Placental epithelial cell (primary cell): Measurements from ENCODE around the gene DUXB. TPM values are rescaled to one million over a fixed set of nuclear protein-coding genes. Genes with fewer than 3 reads are reported as not detected.

ENCODE experiments used
- small RNA-seq: library from RNA; depleted of rRNA; stranded (forward); fragments of <200 nt; gene quantifications from one replicate; pipeline ENCODE3, GENCODE V24; 2012
- total RNA-seq: library from RNA; depleted of rRNA; stranded (reverse); fragments of >200 nt; gene quantifications from 2 replicates; pipeline ENCODE4 v1.2.3, GENCODE V29; 2012

DUXB gene, protein sequence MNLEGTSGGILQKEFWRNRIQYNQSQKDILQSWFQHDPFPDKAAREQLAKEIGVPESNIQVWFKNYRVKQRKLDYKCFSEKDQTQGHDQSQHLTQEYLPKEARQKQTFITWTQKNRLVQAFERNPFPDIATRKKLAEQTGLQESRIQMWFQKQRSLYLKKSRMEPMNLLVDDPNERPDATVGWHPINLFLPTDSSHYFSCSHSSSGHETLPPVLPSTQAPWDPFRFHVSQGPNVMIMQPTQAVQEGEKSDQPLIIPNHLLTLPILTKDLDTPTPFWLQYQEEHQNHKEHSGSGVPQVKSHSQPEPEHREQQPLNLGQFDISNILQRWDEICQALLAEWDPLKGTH
- not detected in 2 replicates for total RNA-seq

GRCh38 chr16:75701361-75701760, at the start of gene DUXB:
DUXB (minus strand) TSS chr16:75701461; CDS start chr16:75701418, 43 bp downstream.

DNA sequence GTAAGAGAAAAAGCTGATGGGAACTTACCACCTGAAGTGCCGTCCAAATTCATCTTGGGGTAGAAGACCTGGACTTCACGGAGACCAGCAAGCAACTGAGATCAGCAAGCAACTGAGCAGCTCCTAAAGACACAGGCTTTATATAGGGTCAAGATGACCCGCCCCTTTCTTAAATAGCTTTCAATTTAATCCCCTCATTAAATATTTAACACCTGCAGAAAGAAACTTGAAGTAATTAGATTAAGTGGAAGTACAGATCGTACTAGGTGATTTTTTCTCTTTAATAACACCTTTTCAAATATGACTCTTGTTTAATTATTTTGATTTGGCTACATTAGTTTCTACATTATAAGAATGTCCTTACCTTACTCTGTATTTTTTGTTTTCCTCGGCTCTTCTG, 25.1 kb upstream of the DUXB start, which contains the start of gene CPHXL:
CPHXL (minus strand) TSS at position 101 of the 400 bp plus-strand sequence; CDS start at position 53, 48 bp downstream.

GRCh38 chr16:75676909-75677308, 24.4 kb downstream of the DUXB start, which contains the start of gene CPHXL2:
CPHXL2 (minus strand) TSS chr16:75677009; CDS start chr16:75676999, 10 bp downstream.

DNA sequence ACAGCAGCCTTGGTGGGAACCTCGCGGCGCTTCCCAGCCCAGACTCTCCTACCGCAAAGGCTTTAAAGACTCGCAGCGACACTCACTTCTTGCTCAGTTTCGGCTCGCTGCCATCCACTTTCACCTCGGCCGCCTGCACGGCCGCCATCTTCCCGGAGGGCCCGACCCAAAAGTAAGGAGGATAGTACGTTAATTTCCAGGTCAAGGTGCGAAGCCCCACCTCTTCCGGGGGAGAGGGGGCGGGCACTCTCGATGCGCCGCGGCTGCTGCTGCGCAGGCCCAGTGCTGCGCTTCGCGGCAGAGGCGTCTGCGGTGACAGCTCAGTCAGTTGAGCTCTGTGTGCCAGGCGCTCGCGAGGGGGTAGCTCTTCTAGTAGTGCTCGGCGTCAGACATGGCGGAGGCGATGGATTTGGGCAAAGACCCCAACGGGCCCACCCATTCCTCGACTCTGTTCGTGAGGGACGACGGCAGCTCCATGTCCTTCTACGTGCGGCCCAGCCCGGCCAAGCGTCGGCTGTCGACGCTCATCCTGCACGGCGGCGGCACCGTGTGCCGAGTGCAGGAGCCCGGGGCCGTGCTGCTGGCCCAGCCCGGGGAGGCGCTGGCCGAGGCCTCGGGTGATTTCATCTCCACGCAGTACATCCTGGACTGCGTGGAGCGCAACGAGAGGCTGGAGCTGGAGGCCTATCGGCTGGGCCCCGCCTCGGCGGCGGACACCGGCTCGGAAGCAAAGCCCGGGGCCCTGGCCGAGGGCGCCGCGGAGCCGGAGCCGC, 53.6 kb downstream of the DUXB start, which contains the start of the genes KARS1 and TERF2IP:
KARS1 (minus strand) TSS at position 174 of the 773 bp plus-strand sequence; CDS start at position 148, 26 bp downstream.
TERF2IP (plus strand) TSS at position 282 of the 773 bp plus-strand sequence; CDS start at position 392, 110 bp downstream.

Small RNA genes within 50 kb of the gene (small RNA-seq; reads per million reads assigned to genes)
- gene RN7SL520P: not detected

Other genes with a start within 250 kb of the DUXB start
- gene TMEM170A, start 236.8 kb downstream of the DUXB start, total RNA-seq: 11.4 and 12.7 TPM in 2 replicates
- gene CHST6, start 206.0 kb downstream of the DUXB start, total RNA-seq: 0.33 and 0.79 TPM in 2 replicates
- not detected in 2 replicates for gene CHST5, start 165.4 kb downstream of the DUXB start, total RNA-seq
- gene TMEM231, start 145.2 kb downstream of the DUXB start, total RNA-seq: 9.7 and 15.3 TPM in 2 replicates
- gene GABARAPL2, start 135.1 kb downstream of the DUXB start, total RNA-seq: 32.3 and 46.7 TPM in 2 replicates
- 52.2 and 64.9 TPM in 2 replicates for gene ADAT1, start 78.2 kb downstream of the DUXB start, total RNA-seq
- gene KARS1, start 53.8 kb downstream of the DUXB start, total RNA-seq: 102 and 147 TPM in 2 replicates
- 25.6 and 29.1 TPM in 2 replicates for gene TERF2IP, start 53.7 kb downstream of the DUXB start, total RNA-seq
- gene CPHXL2, start 24.5 kb downstream of the DUXB start, total RNA-seq: not detected in 2 replicates
- gene CPHXL, start 25.0 kb upstream of the DUXB start, total RNA-seq: not detected in 2 replicates